H9 (cell line): Measurements from ENCODE around the gene MASTL. TPM values are rescaled to one million over a fixed set of nuclear protein-coding genes. Genes with fewer than 3 reads are reported as not detected.

Source experiments
- DNase-seq: peaks from one replicate; pipeline ENCODE4 v3.0.0-alpha.2; 2017
- H2AFZ ChIP-seq: one replicate; pipeline ENCODE4 v1.6.1; 2013; ENCODE audit warnings: mild to moderate bottlenecking, low read length, control low read depth, moderate library complexity
- H2AK5ac ChIP-seq: 2 replicates; pipeline ENCODE4 v1.6.1; 2013; ENCODE audit warnings: low read length, control low read depth, mixed read lengths; ENCODE audit not compliant: insufficient read length
- H2BK120ac ChIP-seq: one replicate; pipeline ENCODE4 v1.6.1; 2013; ENCODE audit warnings: low read depth, mild to moderate bottlenecking, low read length, control low read depth, inconsistent platforms; ENCODE audit not compliant: poor library complexity, severe bottlenecking
- H2BK12ac ChIP-seq: 2 replicates; pipeline ENCODE4 v1.6.1; 2013; ENCODE audit warnings: low read length, control low read depth, mixed read lengths, low read depth; ENCODE audit not compliant: insufficient read length
- H2BK15ac ChIP-seq: 2 replicates; pipeline ENCODE4 v1.6.1; 2013; ENCODE audit warnings: low read depth, low read length, control low read depth
- H2BK20ac ChIP-seq: one replicate; pipeline ENCODE4 v1.6.1; 2013; ENCODE audit warnings: low read depth, mild to moderate bottlenecking, low read length, control low read depth, inconsistent platforms; ENCODE audit not compliant: poor library complexity, severe bottlenecking
- H2BK5ac ChIP-seq: 2 replicates; pipeline ENCODE4 v1.6.1; 2013; ENCODE audit warnings: low read length, control low read depth, mixed read lengths; ENCODE audit not compliant: insufficient read length
- H3K14ac ChIP-seq: 2 replicates; pipeline ENCODE4 v1.6.1; 2013; ENCODE audit warnings: low read length, control low read depth; ENCODE audit not compliant: insufficient read depth
- H3K18ac ChIP-seq: 2 replicates; pipeline ENCODE4 v1.6.1; 2013; ENCODE audit warnings: low read depth, mild to moderate bottlenecking, mixed read lengths, low read length, control low read depth; ENCODE audit not compliant: insufficient read length
- H3K23ac ChIP-seq: 2 replicates; pipeline ENCODE4 v1.6.1; 2013; ENCODE audit warnings: low read length, control low read depth, mixed read lengths, low read depth; ENCODE audit not compliant: insufficient read length
- H3K23me2 ChIP-seq: 2 replicates; pipeline ENCODE4 v1.6.1; 2013; ENCODE audit warnings: low read depth, mild to moderate bottlenecking, mixed read lengths, low read length, control low read depth; ENCODE audit not compliant: insufficient read length, poor library complexity, severe bottlenecking
- H3K27ac ChIP-seq: 2 replicates; pipeline ENCODE4 v1.5.1; 2013; ENCODE audit warnings: low read length, control low read depth, mixed read lengths, low read depth; ENCODE audit not compliant: insufficient read length
- H3K27me3 ChIP-seq: 2 replicates; pipeline ENCODE4 v1.6.1; 2013; ENCODE audit warnings: low read length, control low read depth, inconsistent platforms; ENCODE audit not compliant: insufficient read depth
- H3K4ac ChIP-seq: 2 replicates; pipeline ENCODE4 v1.6.1; 2013; ENCODE audit warnings: low read depth, mild to moderate bottlenecking, control low read depth, inconsistent platforms, low read length, moderate library complexity
- H3K4me1 ChIP-seq: 2 replicates; pipeline ENCODE4 v1.6.1; 2013; ENCODE audit warnings: low read length, control low read depth, inconsistent platforms; ENCODE audit not compliant: insufficient read depth
- H3K4me2 ChIP-seq: 2 replicates; pipeline ENCODE4 v1.6.1; 2013; ENCODE audit warnings: low read length, control low read depth, mixed read lengths; ENCODE audit not compliant: insufficient read length, insufficient read depth
- H3K56ac ChIP-seq: 2 replicates; pipeline ENCODE4 v1.6.1; 2013; ENCODE audit warnings: low read depth, mild to moderate bottlenecking, mixed read lengths, low read length, control low read depth; ENCODE audit not compliant: insufficient read length
- H3K79me1 ChIP-seq: 2 replicates; pipeline ENCODE4 v1.6.1; 2013; ENCODE audit warnings: low read depth, mild to moderate bottlenecking, moderate library complexity, low read length, control low read depth, inconsistent platforms; ENCODE audit not compliant: insufficient read depth, poor library complexity, severe bottlenecking
- H3K79me2 ChIP-seq: 2 replicates; pipeline ENCODE4 v1.6.1; 2013; ENCODE audit warnings: low read length, control low read depth, inconsistent platforms; ENCODE audit not compliant: insufficient read depth
- H3K9ac ChIP-seq: 2 replicates; pipeline ENCODE4 v1.6.1; 2013; ENCODE audit warnings: low read length, control low read depth, mixed read lengths; ENCODE audit not compliant: insufficient read length; ENCODE audit errors: extremely low read depth
- H3K9me3 ChIP-seq: one replicate; pipeline ENCODE4 v1.6.1; 2013; ENCODE audit warnings: low read depth, low read length, inconsistent platforms; ENCODE audit not compliant: control insufficient read depth
- H3T11ph ChIP-seq: one replicate; pipeline ENCODE4 v1.6.1; 2013; ENCODE audit warnings: mild to moderate bottlenecking, low read length, control low read depth, inconsistent platforms
- H4K20me1 ChIP-seq: one replicate; pipeline ENCODE4 v1.6.1; 2013; ENCODE audit not compliant: control insufficient read depth, insufficient read length, insufficient read depth
- H4K5ac ChIP-seq: 2 replicates; pipeline ENCODE4 v1.6.1; 2013; ENCODE audit warnings: low read depth, mild to moderate bottlenecking, mixed read lengths, low read length, control low read depth; ENCODE audit not compliant: insufficient read length
- H4K8ac ChIP-seq: replicated peaks from 2 replicates; pipeline ENCODE4 v1.6.1; 2013; ENCODE audit warnings: low read length, control low read depth, mixed read lengths, low read depth; ENCODE audit not compliant: insufficient read length
- H4K91ac ChIP-seq: 2 replicates; pipeline ENCODE4 v1.6.1; 2013; ENCODE audit warnings: low read depth, mild to moderate bottlenecking, moderate library complexity, mixed read lengths, low read length, control low read depth; ENCODE audit not compliant: insufficient read length
- H3K27ac Mint-ChIP-seq, 3 experiments: 2 replicates in 2 of 3; 3 replicates in 1 of 3; pipeline ENCODE4 v1.8.0; 2020 to 2021; ENCODE audit warnings: mixed read lengths in 3 of 3, mild to moderate bottlenecking in 1 of 3, moderate library complexity in 1 of 3
- H3K27me3 Mint-ChIP-seq: 2 replicates; pipeline ENCODE4 v1.8.0; 2021; ENCODE audit warnings: low read depth, mild to moderate bottlenecking, moderate library complexity, mixed read lengths
- H3K36me3 Mint-ChIP-seq, 3 experiments: 2 replicates in 2 of 3; 3 replicates in 1 of 3; pipeline ENCODE4 v1.8.0; 2020 to 2021; ENCODE audit warnings: low read depth in 3 of 3, mixed read lengths in 3 of 3; ENCODE audit not compliant: insufficient read depth in 1 of 3
- H3K4me1 Mint-ChIP-seq, 2 experiments: 2 replicates each; pipeline ENCODE4 v1.8.0; 2020; ENCODE audit warnings: mixed read lengths in 2 of 2
- H3K4me3 Mint-ChIP-seq, 2 experiments: 2 replicates in 1 of 2; 3 replicates in 1 of 2; pipeline ENCODE4 v1.8.0; 2020 to 2021; ENCODE audit warnings: mild to moderate bottlenecking in 2 of 2, mixed read lengths in 2 of 2, moderate library complexity in 1 of 2
- H3K9me3 Mint-ChIP-seq, 2 experiments: 2 replicates in 1 of 2; 3 replicates in 1 of 2; pipeline ENCODE4 v1.8.0; 2020; ENCODE audit warnings: mild to moderate bottlenecking in 2 of 2, mixed read lengths in 2 of 2, moderate library complexity in 1 of 2
- CTCF ChIP-seq: fragments of 200-600 bp; sonication (generic); conservative IDR thresholded peaks from 3 replicates; pipeline ENCODE4 v1.8.0; 2021; ENCODE audit warnings: antibody characterized with exemption, mild to moderate bottlenecking
- WGBS: extraction: QIAGEN DNeasy Blood & Tissue Kit; methylation state at CpG from one replicate; pipeline ENCODE4 v1.1.7; 2013; ENCODE audit warnings: missing lambda C conversion rate, low lambda C conversion rate, mixed read lengths; ENCODE audit not compliant: insufficient read length; ENCODE audit errors: extremely low coverage; 5-methylcytosine and 5-hydroxymethylcytosine counted together
- total RNA-seq: library from RNA; stranded (reverse); gene quantifications from 2 replicates; pipeline ENCODE4 v1.2.1, GENCODE V29; 2021

Gene MASTL
- total RNA-seq, 1 experiment from 2014 or later, result 35.0 TPM

GRCh38 chr10:27157150-27157549 lies 2.0 kb downstream of the MASTL start:
- no CpG with 5 or more reads among the region's 2 CpGs for WGBS

More at GRCh38 chr10:27157150-27157549, 2.0 kb downstream of the MASTL start:
- Histone ChIP-seq H3K4ac (no peak overlapping the region), H3K9me3 (no peaks in the 10 kb centered on the region), H2BK20ac (no peak overlapping the region), H4K5ac (no peak overlapping the region), H3K56ac (no peak overlapping the region), H3K4me2 (peak overlapping the region; percentile 77), H4K8ac (no peak overlapping the region), H3K23me2 (peaks cover 3% of the 10 kb centered on the region), H3T11ph (no peak overlapping the region), H2AK5ac (no peak overlapping the region), H3K79me1 (peaks cover 6% of the 10 kb centered on the region), H2BK120ac (no peak overlapping the region), H3K9ac (peak overlapping the region; percentile 76), H2BK15ac (no peak overlapping the region), H3K27ac (no peak overlapping the region), H3K23ac (no peak overlapping the region), H4K20me1 (no peaks in the 10 kb centered on the region), H2BK5ac (no peak overlapping the region), H3K4me1 (no peaks in the 10 kb centered on the region), H3K18ac (no peak overlapping the region), H2BK12ac (no peak overlapping the region), H4K91ac (no peak overlapping the region), H2AFZ (no peak overlapping the region), H3K27me3 (no peaks in the 10 kb centered on the region), H3K14ac (no peak overlapping the region), H3K79me2 (peaks cover 30% of the 10 kb centered on the region; the same call in 1 of the 2 replicates)
- Mint-ChIP-seq H3K9me3 (peaks cover 0 to 8% of the 10 kb centered on the region in 2 experiments; a peak in 3 of 5 replicates), H3K27me3 (no peaks in the 10 kb centered on the region), H3K36me3 (peaks cover 38 to 54% (median 50%) of the 10 kb centered on the region in 3 experiments; a peak in 6 of 7 replicates), H3K4me1 (peaks cover 14 to 21% of the 10 kb centered on the region in 2 experiments), H3K4me3 (peak overlapping the region; percentile 96 to 100), H3K27ac (peak overlapping the region in 2 of 3 experiments; percentile 41 to 91; a peak in 5 of 7 replicates)
- TF ChIP-seq CTCF, result no peak
- no peak for DNase-seq
